GM23338 (cell line): ENCODE data around the gene THRB. TPM values are rescaled to one million over a fixed set of nuclear protein-coding genes. Genes with fewer than 3 reads are reported as not detected.

Experiments used
- ATAC-seq: fragments of 200-7000 bp; cut with Tn5 transposase; 3 replicates; pipeline ENCODE4 v1.9.1; 2020
- DNase-seq: peaks from one replicate; pipeline ENCODE4 v3.0.0-alpha.2; 2015; ENCODE audit warnings: low spot score
- H2AFZ ChIP-seq: fragments of 200-600 bp; sonication (generic); 2 replicates; pipeline ENCODE4 v1.8.0; 2016; ENCODE audit warnings: antibody characterized with exemption, mild to moderate bottlenecking, moderate library complexity
- H3F3A ChIP-seq: fragments of 200-600 bp; sonication (generic); replicated peaks from 2 replicates; pipeline ENCODE4 v1.8.0; 2017; ENCODE audit warnings: antibody characterized with exemption, mixed run types, low read depth
- H3K27ac ChIP-seq: fragments of 200-600 bp; sonication (generic); 2 replicates; pipeline ENCODE4 v1.6.1; 2016; ENCODE audit warnings: low read depth
- H3K27me3 ChIP-seq: fragments of 200-600 bp; sonication (generic); 2 replicates; pipeline ENCODE4 v1.8.0; 2016; ENCODE audit warnings: mild to moderate bottlenecking, mixed run types, moderate library complexity; ENCODE audit not compliant: insufficient read depth
- H3K36me3 ChIP-seq: fragments of 200-600 bp; sonication (generic); 2 replicates; pipeline ENCODE4 v1.8.0; 2016; ENCODE audit warnings: mild to moderate bottlenecking; ENCODE audit not compliant: insufficient read depth
- H3K4me1 ChIP-seq: fragments of 200-600 bp; sonication (generic); 2 replicates; pipeline ENCODE4 v1.8.0; 2016; ENCODE audit warnings: mild to moderate bottlenecking, moderate library complexity; ENCODE audit not compliant: insufficient read depth
- H3K4me2 ChIP-seq: fragments of 200-600 bp; sonication (generic); 2 replicates; pipeline ENCODE4 v1.7.1; 2017; ENCODE audit warnings: mixed run types
- H3K4me3 ChIP-seq: fragments of 200-600 bp; sonication (generic); 2 replicates; pipeline ENCODE4 v1.6.1; 2016; ENCODE audit warnings: mixed run types
- H3K79me2 ChIP-seq: fragments of 200-600 bp; sonication (generic); replicated peaks from 2 replicates; pipeline ENCODE4 v1.8.0; 2017; ENCODE audit warnings: mild to moderate bottlenecking; ENCODE audit not compliant: insufficient read depth
- H3K9me2 ChIP-seq: fragments of 200-600 bp; sonication (generic); 2 replicates; pipeline ENCODE4 v1.8.0; 2017; ENCODE audit not compliant: insufficient read depth
- H4K20me1 ChIP-seq: fragments of 200-600 bp; sonication (generic); replicated peaks from 2 replicates; pipeline ENCODE4 v1.8.0; 2017; ENCODE audit warnings: mild to moderate bottlenecking; ENCODE audit not compliant: insufficient read depth
- H3K27ac Mint-ChIP-seq: 2 replicates; pipeline ENCODE4 v1.8.0; 2020; ENCODE audit warnings: inconsistent platforms, mild to moderate bottlenecking, moderate library complexity, mixed read lengths
- H3K27me3 Mint-ChIP-seq: 3 replicates; pipeline ENCODE4 v1.8.0; 2022; ENCODE audit warnings: low read depth, mild to moderate bottlenecking, moderate library complexity, mixed read lengths, inconsistent platforms; ENCODE audit not compliant: insufficient read depth, poor library complexity
- H3K36me3 Mint-ChIP-seq: 3 replicates; pipeline ENCODE4 v1.8.0; 2021; ENCODE audit warnings: low read depth, mild to moderate bottlenecking, inconsistent platforms, moderate library complexity, mixed read lengths
- H3K4me1 Mint-ChIP-seq: 3 replicates; pipeline ENCODE4 v1.8.0; 2020; ENCODE audit warnings: mild to moderate bottlenecking, inconsistent platforms, mixed read lengths
- H3K4me3 Mint-ChIP-seq: 3 replicates; pipeline ENCODE4 v1.8.0; 2021; ENCODE audit warnings: moderate library complexity, mild to moderate bottlenecking, inconsistent platforms, mixed read lengths
- H3K9me3 Mint-ChIP-seq: 3 replicates; pipeline ENCODE4 v1.8.0; 2020; ENCODE audit warnings: moderate library complexity, mild to moderate bottlenecking, inconsistent platforms, mixed read lengths
- CREB1 ChIP-seq: fragments of 250-450 bp; sonication (Bioruptor Pico); IDR thresholded peaks from 2 replicates; pipeline ENCODE4 v1.5.0; 2020; ENCODE audit warnings: low read depth, mild to moderate bottlenecking, moderate library complexity
- EZH2 ChIP-seq: fragments of 200-600 bp; sonication (generic); IDR thresholded peaks from one replicate; pipeline ENCODE4 v1.8.0; 2017; ENCODE audit warnings: antibody characterized with exemption, mild to moderate bottlenecking, low read depth; ENCODE audit not compliant: unreplicated experiment
- EZH2phosphoT487 ChIP-seq: fragments of 200-600 bp; sonication (generic); IDR thresholded peaks from one replicate; pipeline ENCODE4 v1.8.1; 2018; ENCODE audit warnings: antibody characterized with exemption; ENCODE audit not compliant: unreplicated experiment
- JUNB ChIP-seq: IDR thresholded peaks from one replicate; pipeline ENCODE4 v1.6.1; 2016; ENCODE audit warnings: antibody characterized with exemption; ENCODE audit not compliant: unreplicated experiment
- NANOG ChIP-seq: IDR thresholded peaks from 2 replicates; pipeline ENCODE4 v1.6.1; 2016; ENCODE audit warnings: antibody characterized with exemption, borderline replicate concordance
- POLR2AphosphoS5 ChIP-seq: IDR thresholded peaks from 2 replicates; pipeline ENCODE4 v1.6.1; 2016; ENCODE audit warnings: antibody characterized with exemption, low read depth
- STAT1 ChIP-seq: IDR thresholded peaks from one replicate; pipeline ENCODE4 v1.6.1; 2016; ENCODE audit warnings: antibody characterized with exemption; ENCODE audit not compliant: unreplicated experiment
- ZNF114 ChIP-seq: fragments of 250-450 bp; sonication (Bioruptor Pico); IDR thresholded peaks from 2 replicates; pipeline ENCODE4 v1.5.0; 2020; ENCODE audit warnings: mild to moderate bottlenecking, moderate library complexity
- ZNF331 ChIP-seq: fragments of 250-450 bp; sonication (Bioruptor Pico); IDR thresholded peaks from 2 replicates; pipeline ENCODE4 v1.5.0; 2020; ENCODE audit warnings: low read depth, mild to moderate bottlenecking, moderate library complexity
- polyA plus RNA-seq: library from polyadenylated mRNA; unstranded; fragments of >200 nt; fragmentation: Nextera tagmentation; extraction: Ambion mirVana; gene quantifications from 2 replicates; pipeline ENCODE4 v1.2.1, GENCODE V29; 2016
- total RNA-seq: library from RNA; depleted of rRNA; stranded (reverse); fragments of >200 nt; shearing (Covaris generic); gene quantifications from 2 replicates; pipeline ENCODE4 v1.2.3, GENCODE V29; 2014
- TF ChIP-seq, protein P1 (sequence below), 2 experiments: fragments of 200-600 bp in 1 of 2; sonication (generic) in 1 of 2; conservative IDR thresholded peaks; 2 replicates each; pipeline versions ENCODE4 v1.5.1 to v1.6.1; 2016 to 2017; ENCODE audit warnings: antibody characterized with exemption in 2 of 2, low read depth in 2 of 2, mild to moderate bottlenecking in 2 of 2, moderate library complexity in 1 of 2
- TF ChIP-seq, protein P2 (sequence below): fragments of 250-450 bp; sonication (Bioruptor Pico); IDR thresholded peaks from 2 replicates; pipeline ENCODE4 v1.5.0; 2020; ENCODE audit warnings: mild to moderate bottlenecking, moderate library complexity
- TF ChIP-seq, protein P3 (sequence below): IDR thresholded peaks from 2 replicates; pipeline ENCODE4 v1.6.1; 2016; ENCODE audit warnings: antibody characterized with exemption
- TF ChIP-seq, protein P4 (sequence below): IDR thresholded peaks from one replicate; pipeline ENCODE4 v1.6.1; 2018; ENCODE audit warnings: antibody characterized with exemption; ENCODE audit not compliant: unreplicated experiment

Gene THRB
- total and polyA plus RNA-seq, 2 experiments from 2014 or later = 1.7 to 3.2 TPM

GRCh38 chr3:24457719-24458118, 36.9 kb downstream of the THRB start:
- no peaks in the 10 kb centered on the region for H4K20me1 ChIP-seq
- Mint-ChIP-seq H3K27ac (no peak overlapping the region; the same call in 1 of the 2 replicates), H3K27me3 (no peaks in the 10 kb centered on the region), H3K4me1 (peaks cover 2% of the 10 kb centered on the region; the same call in 2 of the 3 replicates), H3K36me3 (no peaks in the 10 kb centered on the region), H3K9me3 (no peaks in the 10 kb centered on the region), H3K4me3 (no peak overlapping the region)
- H3K4me3 ChIP-seq = no peak overlapping the region
- H3K4me1 ChIP-seq = no peaks in the 10 kb centered on the region; the same call in 1 of the 2 replicates
- no peaks in the 10 kb centered on the region for H3K9me2 ChIP-seq
- no peaks in the 10 kb centered on the region for H3K27me3 ChIP-seq
- no peak overlapping the region for H2AFZ ChIP-seq
- no peak for ATAC-seq
- H3K79me2 ChIP-seq = no peaks in the 10 kb centered on the region
- no peaks in the 10 kb centered on the region for H3F3A ChIP-seq
- H3K36me3 ChIP-seq = no peaks in the 10 kb centered on the region
- DNase-seq = no peak
- H3K27ac ChIP-seq = no peak overlapping the region
- TF ChIP-seq STAT1 (no peak), POLR2AphosphoS5 (no peak), ZNF114 (CRISPR knock-in tag) (no peak), JUNB (no peak), EZH2phosphoT487 (no peak), ZNF331 (CRISPR knock-in tag) (no peak), NANOG (no peak), CREB1 (CRISPR knock-in tag) (no peak), EZH2 (no peak)
- TF ChIP-seq, protein P1, sequence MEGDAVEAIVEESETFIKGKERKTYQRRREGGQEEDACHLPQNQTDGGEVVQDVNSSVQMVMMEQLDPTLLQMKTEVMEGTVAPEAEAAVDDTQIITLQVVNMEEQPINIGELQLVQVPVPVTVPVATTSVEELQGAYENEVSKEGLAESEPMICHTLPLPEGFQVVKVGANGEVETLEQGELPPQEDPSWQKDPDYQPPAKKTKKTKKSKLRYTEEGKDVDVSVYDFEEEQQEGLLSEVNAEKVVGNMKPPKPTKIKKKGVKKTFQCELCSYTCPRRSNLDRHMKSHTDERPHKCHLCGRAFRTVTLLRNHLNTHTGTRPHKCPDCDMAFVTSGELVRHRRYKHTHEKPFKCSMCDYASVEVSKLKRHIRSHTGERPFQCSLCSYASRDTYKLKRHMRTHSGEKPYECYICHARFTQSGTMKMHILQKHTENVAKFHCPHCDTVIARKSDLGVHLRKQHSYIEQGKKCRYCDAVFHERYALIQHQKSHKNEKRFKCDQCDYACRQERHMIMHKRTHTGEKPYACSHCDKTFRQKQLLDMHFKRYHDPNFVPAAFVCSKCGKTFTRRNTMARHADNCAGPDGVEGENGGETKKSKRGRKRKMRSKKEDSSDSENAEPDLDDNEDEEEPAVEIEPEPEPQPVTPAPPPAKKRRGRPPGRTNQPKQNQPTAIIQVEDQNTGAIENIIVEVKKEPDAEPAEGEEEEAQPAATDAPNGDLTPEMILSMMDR (conservative IDR thresholded peaks at IDR 0.05; ENCODE audit: low read depth in 2 of 2) = no peak
- TF ChIP-seq, protein P2, sequence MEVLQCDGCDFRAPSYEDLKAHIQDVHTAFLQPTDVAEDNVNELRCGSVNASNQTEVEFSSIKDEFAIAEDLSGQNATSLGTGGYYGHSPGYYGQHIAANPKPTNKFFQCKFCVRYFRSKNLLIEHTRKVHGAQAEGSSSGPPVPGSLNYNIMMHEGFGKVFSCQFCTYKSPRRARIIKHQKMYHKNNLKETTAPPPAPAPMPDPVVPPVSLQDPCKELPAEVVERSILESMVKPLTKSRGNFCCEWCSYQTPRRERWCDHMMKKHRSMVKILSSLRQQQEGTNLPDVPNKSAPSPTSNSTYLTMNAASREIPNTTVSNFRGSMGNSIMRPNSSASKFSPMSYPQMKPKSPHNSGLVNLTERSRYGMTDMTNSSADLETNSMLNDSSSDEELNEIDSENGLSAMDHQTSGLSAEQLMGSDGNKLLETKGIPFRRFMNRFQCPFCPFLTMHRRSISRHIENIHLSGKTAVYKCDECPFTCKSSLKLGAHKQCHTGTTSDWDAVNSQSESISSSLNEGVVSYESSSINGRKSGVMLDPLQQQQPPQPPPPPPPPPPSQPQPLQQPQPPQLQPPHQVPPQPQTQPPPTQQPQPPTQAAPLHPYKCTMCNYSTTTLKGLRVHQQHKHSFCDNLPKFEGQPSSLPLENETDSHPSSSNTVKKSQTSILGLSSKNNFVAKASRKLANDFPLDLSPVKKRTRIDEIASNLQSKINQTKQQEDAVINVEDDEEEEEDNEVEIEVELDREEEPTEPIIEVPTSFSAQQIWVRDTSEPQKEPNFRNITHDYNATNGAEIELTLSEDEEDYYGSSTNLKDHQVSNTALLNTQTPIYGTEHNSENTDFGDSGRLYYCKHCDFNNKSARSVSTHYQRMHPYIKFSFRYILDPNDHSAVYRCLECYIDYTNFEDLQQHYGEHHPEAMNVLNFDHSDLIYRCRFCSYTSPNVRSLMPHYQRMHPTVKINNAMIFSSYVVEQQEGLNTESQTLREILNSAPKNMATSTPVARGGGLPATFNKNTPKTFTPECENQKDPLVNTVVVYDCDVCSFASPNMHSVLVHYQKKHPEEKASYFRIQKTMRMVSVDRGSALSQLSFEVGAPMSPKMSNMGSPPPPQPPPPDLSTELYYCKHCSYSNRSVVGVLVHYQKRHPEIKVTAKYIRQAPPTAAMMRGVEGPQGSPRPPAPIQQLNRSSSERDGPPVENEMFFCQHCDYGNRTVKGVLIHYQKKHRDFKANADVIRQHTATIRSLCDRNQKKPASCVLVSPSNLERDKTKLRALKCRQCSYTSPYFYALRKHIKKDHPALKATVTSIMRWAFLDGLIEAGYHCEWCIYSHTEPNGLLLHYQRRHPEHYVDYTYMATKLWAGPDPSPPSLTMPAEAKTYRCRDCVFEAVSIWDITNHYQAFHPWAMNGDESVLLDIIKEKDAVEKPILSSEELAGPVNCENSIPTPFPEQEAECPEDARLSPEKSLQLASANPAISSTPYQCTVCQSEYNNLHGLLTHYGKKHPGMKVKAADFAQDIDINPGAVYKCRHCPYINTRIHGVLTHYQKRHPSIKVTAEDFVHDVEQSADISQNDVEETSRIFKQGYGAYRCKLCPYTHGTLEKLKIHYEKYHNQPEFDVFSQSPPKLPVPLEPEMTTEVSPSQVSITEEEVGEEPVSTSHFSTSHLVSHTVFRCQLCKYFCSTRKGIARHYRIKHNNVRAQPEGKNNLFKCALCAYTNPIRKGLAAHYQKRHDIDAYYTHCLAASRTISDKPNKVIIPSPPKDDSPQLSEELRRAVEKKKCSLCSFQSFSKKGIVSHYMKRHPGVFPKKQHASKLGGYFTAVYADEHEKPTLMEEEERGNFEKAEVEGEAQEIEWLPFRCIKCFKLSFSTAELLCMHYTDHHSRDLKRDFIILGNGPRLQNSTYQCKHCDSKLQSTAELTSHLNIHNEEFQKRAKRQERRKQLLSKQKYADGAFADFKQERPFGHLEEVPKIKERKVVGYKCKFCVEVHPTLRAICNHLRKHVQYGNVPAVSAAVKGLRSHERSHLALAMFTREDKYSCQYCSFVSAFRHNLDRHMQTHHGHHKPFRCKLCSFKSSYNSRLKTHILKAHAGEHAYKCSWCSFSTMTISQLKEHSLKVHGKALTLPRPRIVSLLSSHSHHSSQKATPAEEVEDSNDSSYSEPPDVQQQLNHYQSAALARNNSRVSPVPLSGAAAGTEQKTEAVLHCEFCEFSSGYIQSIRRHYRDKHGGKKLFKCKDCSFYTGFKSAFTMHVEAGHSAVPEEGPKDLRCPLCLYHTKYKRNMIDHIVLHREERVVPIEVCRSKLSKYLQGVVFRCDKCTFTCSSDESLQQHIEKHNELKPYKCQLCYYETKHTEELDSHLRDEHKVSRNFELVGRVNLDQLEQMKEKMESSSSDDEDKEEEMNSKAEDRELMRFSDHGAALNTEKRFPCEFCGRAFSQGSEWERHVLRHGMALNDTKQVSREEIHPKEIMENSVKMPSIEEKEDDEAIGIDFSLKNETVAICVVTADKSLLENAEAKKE (CRISPR knock-in tag) = no peak
- TF ChIP-seq, protein P3, sequence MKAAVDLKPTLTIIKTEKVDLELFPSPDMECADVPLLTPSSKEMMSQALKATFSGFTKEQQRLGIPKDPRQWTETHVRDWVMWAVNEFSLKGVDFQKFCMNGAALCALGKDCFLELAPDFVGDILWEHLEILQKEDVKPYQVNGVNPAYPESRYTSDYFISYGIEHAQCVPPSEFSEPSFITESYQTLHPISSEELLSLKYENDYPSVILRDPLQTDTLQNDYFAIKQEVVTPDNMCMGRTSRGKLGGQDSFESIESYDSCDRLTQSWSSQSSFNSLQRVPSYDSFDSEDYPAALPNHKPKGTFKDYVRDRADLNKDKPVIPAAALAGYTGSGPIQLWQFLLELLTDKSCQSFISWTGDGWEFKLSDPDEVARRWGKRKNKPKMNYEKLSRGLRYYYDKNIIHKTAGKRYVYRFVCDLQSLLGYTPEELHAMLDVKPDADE = no peak
- TF ChIP-seq, protein P4, sequence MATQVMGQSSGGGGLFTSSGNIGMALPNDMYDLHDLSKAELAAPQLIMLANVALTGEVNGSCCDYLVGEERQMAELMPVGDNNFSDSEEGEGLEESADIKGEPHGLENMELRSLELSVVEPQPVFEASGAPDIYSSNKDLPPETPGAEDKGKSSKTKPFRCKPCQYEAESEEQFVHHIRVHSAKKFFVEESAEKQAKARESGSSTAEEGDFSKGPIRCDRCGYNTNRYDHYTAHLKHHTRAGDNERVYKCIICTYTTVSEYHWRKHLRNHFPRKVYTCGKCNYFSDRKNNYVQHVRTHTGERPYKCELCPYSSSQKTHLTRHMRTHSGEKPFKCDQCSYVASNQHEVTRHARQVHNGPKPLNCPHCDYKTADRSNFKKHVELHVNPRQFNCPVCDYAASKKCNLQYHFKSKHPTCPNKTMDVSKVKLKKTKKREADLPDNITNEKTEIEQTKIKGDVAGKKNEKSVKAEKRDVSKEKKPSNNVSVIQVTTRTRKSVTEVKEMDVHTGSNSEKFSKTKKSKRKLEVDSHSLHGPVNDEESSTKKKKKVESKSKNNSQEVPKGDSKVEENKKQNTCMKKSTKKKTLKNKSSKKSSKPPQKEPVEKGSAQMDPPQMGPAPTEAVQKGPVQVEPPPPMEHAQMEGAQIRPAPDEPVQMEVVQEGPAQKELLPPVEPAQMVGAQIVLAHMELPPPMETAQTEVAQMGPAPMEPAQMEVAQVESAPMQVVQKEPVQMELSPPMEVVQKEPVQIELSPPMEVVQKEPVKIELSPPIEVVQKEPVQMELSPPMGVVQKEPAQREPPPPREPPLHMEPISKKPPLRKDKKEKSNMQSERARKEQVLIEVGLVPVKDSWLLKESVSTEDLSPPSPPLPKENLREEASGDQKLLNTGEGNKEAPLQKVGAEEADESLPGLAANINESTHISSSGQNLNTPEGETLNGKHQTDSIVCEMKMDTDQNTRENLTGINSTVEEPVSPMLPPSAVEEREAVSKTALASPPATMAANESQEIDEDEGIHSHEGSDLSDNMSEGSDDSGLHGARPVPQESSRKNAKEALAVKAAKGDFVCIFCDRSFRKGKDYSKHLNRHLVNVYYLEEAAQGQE = no peak
- H3K4me2 ChIP-seq = no peak overlapping the region
